Measurements from ENCODE around the gene PNKP.

The PNKP gene

DNA sequence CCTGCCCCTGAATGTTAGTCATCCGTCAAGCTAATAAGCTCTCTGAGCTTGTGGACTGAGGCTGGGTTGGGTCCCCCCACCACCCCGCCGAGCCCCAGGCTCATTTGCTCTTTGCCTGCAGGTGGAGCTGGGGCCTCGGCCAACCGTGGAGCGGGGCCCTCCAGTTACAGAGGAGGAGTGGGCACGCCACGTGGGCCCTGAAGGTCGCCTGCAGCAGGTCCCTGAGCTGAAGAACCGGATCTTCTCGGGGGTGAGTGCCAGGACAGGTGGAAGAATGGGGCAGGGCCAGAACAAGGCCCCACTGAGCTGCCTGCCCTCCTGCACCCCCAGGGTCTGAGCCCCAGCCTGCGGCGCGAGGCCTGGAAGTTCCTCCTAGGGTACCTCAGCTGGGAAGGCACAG is 15.3 kb upstream of the PNKP start:
- Histone ChIP-seq H3K27ac (ENCODE audit: extremely low read depth, low read depth, low read length) (no peak overlapping the region), H3K36me3 (ENCODE audit: control insufficient read depth in 2 of 2, insufficient read depth in 1 of 2, low read length in 2 of 2) (peaks cover 13 to 62% of the 10 kb centered on the region in 2 experiments; a peak in 2 of 3 replicates), H3K9me3 (ENCODE audit: control insufficient read depth, insufficient read depth, low read depth, low read length) (no peaks in the 10 kb centered on the region), H3K4me1 (ENCODE audit: control insufficient read depth, insufficient read depth, low read length) (peaks cover 4% of the 10 kb centered on the region), H3K4me3 (ENCODE audit: low read depth, low read length) (no peak overlapping the region)
- no peak for TF ChIP-seq ZNF530 (tag by site-specific recombination; IDR thresholded peaks at IDR 0.05; ENCODE audit: low read depth)
- TF ChIP-seq KLF10 (tag by site-specific recombination; IDR thresholded peaks at IDR 0.05): no peak
- POLR2A ChIA-PET: interaction anchor here (1.5 kb wide), 1 partner anchor 47 kb away, joined by 12 read pairs; the partner anchor contains the start of gene NUP62
- CTCF ChIA-PET: interaction anchor here (0.6 kb wide), 1 partner anchor 27 kb away, joined by 3 read pairs; no protein-coding TSS in a partner anchor

DNA sequence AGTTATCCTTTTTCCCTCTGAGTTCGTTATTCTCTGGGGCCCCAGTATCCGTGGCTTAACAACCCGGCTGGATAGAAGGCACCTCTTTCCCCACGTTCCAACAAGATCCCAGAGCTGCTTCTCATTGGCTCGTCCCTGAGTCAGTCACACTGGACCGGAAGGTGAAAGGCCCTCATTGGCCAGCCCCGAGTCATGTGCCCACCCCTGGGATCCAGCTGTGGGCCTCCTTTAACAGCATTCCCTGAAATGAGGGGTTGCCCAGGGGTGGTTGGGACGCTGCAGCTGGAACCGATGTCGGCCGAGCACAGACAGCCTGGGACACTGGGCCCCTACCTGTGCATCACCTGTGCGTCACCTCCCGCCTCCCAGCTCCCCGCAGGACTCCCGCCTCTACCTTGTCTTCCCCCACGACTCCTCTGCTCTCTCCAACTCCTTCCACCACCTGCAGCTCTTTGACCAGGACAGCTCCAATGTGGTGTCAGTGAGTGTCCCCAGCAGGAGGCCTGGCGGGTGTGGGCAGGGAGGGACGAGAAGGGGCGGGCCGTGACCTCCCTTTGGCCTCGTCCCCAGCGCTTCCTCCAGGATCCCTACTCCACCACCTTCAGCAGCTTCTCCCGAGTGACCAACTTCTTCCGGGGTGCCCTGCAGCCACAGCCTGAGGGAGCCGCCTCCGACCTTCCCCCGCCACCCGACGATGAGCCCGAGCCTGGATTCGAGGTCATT is 14.5 kb upstream of the PNKP start:
- TF ChIP-seq ZNF175 (tag by site-specific recombination; IDR thresholded peaks at IDR 0.05) (no peak), HOXC10 (CRISPR knock-in tag; IDR thresholded peaks at IDR 0.05) (no peak), FEZF1 (tag by site-specific recombination; IDR thresholded peaks at IDR 0.05) (no peak), SP2 (tag by site-specific recombination; IDR thresholded peaks at IDR 0.05) (peak; percentile 45; the same call in 1 of the 2 replicates), ZNF184 (tag by site-specific recombination; IDR thresholded peaks at IDR 0.05) (no peak), EGR2 (tag by site-specific recombination; IDR thresholded peaks at IDR 0.05; ENCODE audit: low read depth) (peak; percentile 25; the same call in 1 of the 2 replicates)
- Histone ChIP-seq H3K4me3 (ENCODE audit: low read depth, low read length) (no peak overlapping the region), H3K36me3 (ENCODE audit: control insufficient read depth in 2 of 2, insufficient read depth in 1 of 2, low read length in 2 of 2) (peaks cover 13 to 62% of the 10 kb centered on the region in 2 experiments; a peak in 2 of 3 replicates), H3K9me3 (ENCODE audit: control insufficient read depth, insufficient read depth, low read depth, low read length) (no peaks in the 10 kb centered on the region), H3K27ac (ENCODE audit: extremely low read depth, low read depth, low read length) (no peak overlapping the region), H3K4me1 (ENCODE audit: control insufficient read depth, insufficient read depth, low read length) (peaks cover 4% of the 10 kb centered on the region)
- ChIA-PET CTCF (interaction anchor here (0.7 to 0.8 kb wide), 2 partner anchors 9 to 11 kb away, joined by 3 read pairs; no protein-coding TSS in a partner anchor), POLR2A (interaction anchor here (0.9 to 1.5 kb wide), 3 partner anchors 8 to 48 kb away, joined by 3 to 12 read pairs (median 6); partner anchors contain the start of gene NUP62)

DNA sequence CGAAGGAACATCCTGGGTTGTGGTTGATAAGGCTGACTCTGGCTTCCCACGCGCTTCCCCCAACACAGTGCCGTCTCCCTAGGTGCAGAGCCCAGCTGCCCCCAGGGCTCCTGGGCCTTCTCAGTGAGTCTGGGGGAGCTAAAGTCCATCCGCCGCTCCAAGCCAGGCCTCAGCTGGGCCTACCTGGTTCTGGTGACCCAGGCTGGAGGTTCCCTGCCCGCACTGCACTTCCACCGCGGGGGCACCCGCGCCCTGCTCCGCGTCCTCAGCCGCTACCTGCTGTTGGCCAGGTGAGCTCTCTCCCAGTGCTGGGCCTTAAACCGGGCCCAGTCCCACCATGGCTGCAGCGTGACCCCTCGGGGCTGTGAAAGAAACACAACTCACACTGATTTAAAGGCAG is 13.8 kb upstream of the PNKP start:
- Histone ChIP-seq H3K4me1 (ENCODE audit: control insufficient read depth, insufficient read depth, low read length) (peaks cover 4% of the 10 kb centered on the region), H3K9me3 (ENCODE audit: control insufficient read depth, insufficient read depth, low read depth, low read length) (no peaks in the 10 kb centered on the region), H3K4me3 (ENCODE audit: low read depth, low read length) (no peak overlapping the region), H3K27ac (ENCODE audit: extremely low read depth, low read depth, low read length) (no peak overlapping the region), H3K36me3 (ENCODE audit: control insufficient read depth in 2 of 2, insufficient read depth in 1 of 2, low read length in 2 of 2) (peaks cover 13 to 62% of the 10 kb centered on the region in 2 experiments; a peak in 2 of 3 replicates)
- POLR2A ChIA-PET: interaction anchor here (0.9 to 1.5 kb wide), 5 partner anchors 9 to 49 kb away, joined by 3 to 12 read pairs (median 4); partner anchors contain the start of gene NUP62
- CTCF ChIA-PET: interaction anchor here (0.6 to 0.8 kb wide), 2 partner anchors 10 to 379 kb away, joined by 3 to 4 read pairs; no protein-coding TSS in a partner anchor
- TF ChIP-seq ZNF529 (tag by site-specific recombination; IDR thresholded peaks at IDR 0.05; ENCODE audit: insufficient replicate concordance) (no peak), ZNF544 (tag by site-specific recombination; IDR thresholded peaks at IDR 0.05) (no peak), PRDM4 (tag by site-specific recombination; IDR thresholded peaks at IDR 0.05) (no peak), ZNF214 (tag by site-specific recombination; IDR thresholded peaks at IDR 0.05; ENCODE audit: borderline replicate concordance) (no peak), ZNF654 (tag by site-specific recombination; IDR thresholded peaks at IDR 0.05; ENCODE audit: low read depth) (no peak), YY1 (tag by site-specific recombination; IDR thresholded peaks at IDR 0.05) (no peak), GLI4 (tag by site-specific recombination; IDR thresholded peaks at IDR 0.05) (no peak), ZNF621 (tag by site-specific recombination; IDR thresholded peaks at IDR 0.05) (no peak), KLF1 (tag by site-specific recombination; IDR thresholded peaks at IDR 0.05) (no peak), TRIM28 (IDR thresholded peaks at IDR 0.05; ENCODE audit: borderline replicate concordance, low read length) (no peak), ZNF37A (tag by site-specific recombination; IDR thresholded peaks at IDR 0.05) (no peak), SCRT1 (tag by site-specific recombination; IDR thresholded peaks at IDR 0.05; ENCODE audit: borderline replicate concordance) (no peak), GLIS2 (tag by site-specific recombination; IDR thresholded peaks at IDR 0.05) (no peak), GLIS1 (tag by site-specific recombination; IDR thresholded peaks at IDR 0.05) (no peak), ZNF600 (tag by site-specific recombination; IDR thresholded peaks at IDR 0.05) (no peak)
- TF ChIP-seq, protein P1, sequence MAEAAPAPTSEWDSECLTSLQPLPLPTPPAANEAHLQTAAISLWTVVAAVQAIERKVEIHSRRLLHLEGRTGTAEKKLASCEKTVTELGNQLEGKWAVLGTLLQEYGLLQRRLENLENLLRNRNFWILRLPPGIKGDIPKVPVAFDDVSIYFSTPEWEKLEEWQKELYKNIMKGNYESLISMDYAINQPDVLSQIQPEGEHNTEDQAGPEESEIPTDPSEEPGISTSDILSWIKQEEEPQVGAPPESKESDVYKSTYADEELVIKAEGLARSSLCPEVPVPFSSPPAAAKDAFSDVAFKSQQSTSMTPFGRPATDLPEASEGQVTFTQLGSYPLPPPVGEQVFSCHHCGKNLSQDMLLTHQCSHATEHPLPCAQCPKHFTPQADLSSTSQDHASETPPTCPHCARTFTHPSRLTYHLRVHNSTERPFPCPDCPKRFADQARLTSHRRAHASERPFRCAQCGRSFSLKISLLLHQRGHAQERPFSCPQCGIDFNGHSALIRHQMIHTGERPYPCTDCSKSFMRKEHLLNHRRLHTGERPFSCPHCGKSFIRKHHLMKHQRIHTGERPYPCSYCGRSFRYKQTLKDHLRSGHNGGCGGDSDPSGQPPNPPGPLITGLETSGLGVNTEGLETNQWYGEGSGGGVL (tag by site-specific recombination; IDR thresholded peaks at IDR 0.05): no peak

All from HEK293 (cell line).